Keratinocyte (primary cell): Measurements from ENCODE around the gene TPD52L1. TPM values are rescaled to one million over a fixed set of nuclear protein-coding genes. Genes with fewer than 3 reads are reported as not detected.

ENCODE experiments used
- DNase-seq: peaks from one replicate; pipeline ENCODE4 v3.0.0-alpha.2; 2011; ENCODE audit warnings: low read depth, missing footprints, low spot score
- FAIRE-seq: peaks from 2 replicates; lab custom pipeline; 2011; peaks lifted over from hg19 to GRCh38; lab: Jason Lieb, UNC
- H2AFZ ChIP-seq: 2 replicates; pipeline ENCODE4 v1.6.0; 2012; ENCODE audit warnings: low read length, control low read depth, inconsistent platforms; ENCODE audit not compliant: control insufficient read depth
- H3K27ac ChIP-seq: 2 replicates; pipeline ENCODE4 v1.5.1; 2011; ENCODE audit warnings: low read length; ENCODE audit not compliant: control insufficient read depth, insufficient read depth
- H3K27me3 ChIP-seq: 3 replicates; pipeline ENCODE4 v1.6.0; 2011; ENCODE audit warnings: low read length; ENCODE audit not compliant: control insufficient read depth, insufficient read depth; ENCODE audit errors: extremely low read depth
- H3K36me3 ChIP-seq, 2 experiments: 2 replicates in 1 of 2; 3 replicates in 1 of 2; pipeline ENCODE4 v1.5.1; 2011; ENCODE audit warnings: low read length in 2 of 2, mild to moderate bottlenecking in 1 of 2; ENCODE audit not compliant: control insufficient read depth in 2 of 2, insufficient read depth in 2 of 2; ENCODE audit errors: extremely low read depth in 1 of 2
- H3K4me1 ChIP-seq: 3 replicates; pipeline ENCODE4 v1.5.1; 2011; ENCODE audit warnings: low read length; ENCODE audit not compliant: control insufficient read depth, insufficient read depth; ENCODE audit errors: extremely low read depth
- H3K4me2 ChIP-seq: 3 replicates; pipeline ENCODE4 v1.6.0; 2011; ENCODE audit warnings: low read depth, low read length; ENCODE audit not compliant: control insufficient read depth, insufficient read depth; ENCODE audit errors: extremely low read depth
- H3K4me3 ChIP-seq, 3 experiments: fragments of 200-600 bp in 1 of 3; sonication (generic) in 1 of 3; 2 replicates in 2 of 3; 3 replicates in 1 of 3; pipeline ENCODE4 v1.5.1; 2011 to 2016; ENCODE audit warnings: low read length in 3 of 3, mild to moderate bottlenecking in 3 of 3, control low read depth in 2 of 3, inconsistent platforms in 1 of 3, low read depth in 1 of 3, mixed read lengths in 1 of 3, mixed run types in 1 of 3, moderate library complexity in 1 of 3; ENCODE audit not compliant: control insufficient read depth in 2 of 3, insufficient read depth in 2 of 3; ENCODE audit errors: extremely low read depth in 1 of 3
- H3K79me2 ChIP-seq: 2 replicates; pipeline ENCODE4 v1.6.0; 2012; ENCODE audit warnings: low read length; ENCODE audit not compliant: control insufficient read depth, insufficient read depth
- H3K9ac ChIP-seq: 3 replicates; pipeline ENCODE4 v1.6.0; 2011; ENCODE audit warnings: low read length; ENCODE audit not compliant: control insufficient read depth, insufficient read depth; ENCODE audit errors: extremely low read depth
- H3K9me1 ChIP-seq: 3 replicates; pipeline ENCODE4 v1.6.0; 2011; ENCODE audit warnings: low read length; ENCODE audit not compliant: control insufficient read depth, insufficient read depth; ENCODE audit errors: extremely low read depth
- H3K9me3 ChIP-seq: 2 replicates; pipeline ENCODE4 v1.5.1; 2012; ENCODE audit warnings: low read depth, low read length; ENCODE audit not compliant: control insufficient read depth
- H4K20me1 ChIP-seq: 3 replicates; pipeline ENCODE4 v1.6.0; 2011; ENCODE audit warnings: low read length; ENCODE audit not compliant: control insufficient read depth, insufficient read depth; ENCODE audit errors: extremely low read depth
- CTCF ChIP-seq, 3 experiments: IDR thresholded peaks in 1 of 3; conservative IDR thresholded peaks in 1 of 3; optimal IDR thresholded peaks in 1 of 3; 2 replicates in 2 of 3; 3 replicates in 1 of 3; pipeline versions ENCODE3 to v1.5.1; 2011; ENCODE audit warnings: low read length in 3 of 3, mild to moderate bottlenecking in 3 of 3, moderate library complexity in 2 of 3, control low read depth in 1 of 3, inconsistent platforms in 1 of 3; ENCODE audit not compliant: insufficient read depth in 2 of 3; ENCODE audit errors: extremely low read depth in 1 of 3
- EZH2 ChIP-seq: IDR thresholded peaks from one replicate; pipeline ENCODE4 v1.6.1; 2012; ENCODE audit warnings: inconsistent platforms, mild to moderate bottlenecking, low read length, moderate library complexity
- dilution Hi-C: fragments of 300-500 bp; cut with MboI; formaldehyde crosslinking; loops from one replicate; pipeline ENCODE4 v1.7.0; 2020; ENCODE audit warnings: low sequenced_read_pairs; ENCODE audit not compliant: extremely low pct_ligation_motif_present
- polyA plus RNA-seq, 5 experiments: library from polyadenylated mRNA; depleted of rRNA in 3 of 5; stranded (reverse) in 3 of 5; stranded (forward) in 1 of 5; unstranded in 1 of 5; fragments of >200 nt; gene quantifications; 1 replicate in 1 of 5; 2 replicates in 3 of 5; 3 replicates in 1 of 5; pipeline versions ENCODE4 v1.2.1 to v1.2.3, GENCODE V29; 2011 to 2012; ENCODE audit warnings: missing spikeins in 2 of 5, low read depth in 1 of 5, low replicate concordance in 1 of 5

TPD52L1 gene
- polyA plus RNA-seq, 1 donor (not counting 4 experiments of a cell fraction or from before 2014, with no cell fraction given): 135 TPM

- no peak overlapping the region for H3K27ac ChIP-seq
- H3K4me1 ChIP-seq: no peaks in the 10 kb centered on the region
- FAIRE-seq: no peak
- peaks cover 0 to 5% of the 10 kb centered on the region in 2 experiments for H3K36me3 ChIP-seq
- no peaks in the 10 kb centered on the region for H3K9me1 ChIP-seq
- H2AFZ ChIP-seq: no peak overlapping the region
- H3K4me2 ChIP-seq: no peak overlapping the region
- H4K20me1 ChIP-seq: no peaks in the 10 kb centered on the region
- H3K27me3 ChIP-seq: no peaks in the 10 kb centered on the region
- H3K9me3 ChIP-seq: no peaks in the 10 kb centered on the region
- DNase-seq: no peak
- H3K4me3 ChIP-seq: no peak overlapping the region
- dilution Hi-C loops: no loop called here
- no peak for TF ChIP-seq CTCF (optimal IDR thresholded peaks at IDR 0.05 in 1 of 3, IDR thresholded peaks at IDR 0.05 in 1 of 3, conservative IDR thresholded peaks at IDR 0.05 in 1 of 3; ENCODE audit: extremely low read depth in 1 of 3, insufficient read depth in 2 of 3, low read length in 3 of 3)
- no peak for TF ChIP-seq EZH2
- H3K79me2 ChIP-seq: no peaks in the 10 kb centered on the region
- no peak overlapping the region for H3K9ac ChIP-seq
These were observed 70.8 kb downstream of the TPD52L1 start for GRCh38 chr6:125224231-125224861.

GRCh38 chr6:125227244-125227643 is 73.7 kb downstream of the TPD52L1 start:
- no peak overlapping the region for H3K9ac ChIP-seq
- H3K27ac ChIP-seq: no peak overlapping the region
- no peaks in the 10 kb centered on the region for H3K9me1 ChIP-seq
- H2AFZ ChIP-seq: no peak overlapping the region
- H3K79me2 ChIP-seq: no peaks in the 10 kb centered on the region
- FAIRE-seq (no peak), DNase-seq (no peak)
- H3K4me3 ChIP-seq: no peak overlapping the region
- H3K27me3 ChIP-seq: no peaks in the 10 kb centered on the region
- no peaks in the 10 kb centered on the region for H4K20me1 ChIP-seq
- H3K36me3 ChIP-seq: peaks cover 0 to under 1% of the 10 kb centered on the region in 2 experiments
- dilution Hi-C loops: no loop called here
- H3K9me3 ChIP-seq: no peaks in the 10 kb centered on the region
- TF ChIP-seq EZH2 (no peak), CTCF (optimal IDR thresholded peaks at IDR 0.05 in 1 of 3, IDR thresholded peaks at IDR 0.05 in 1 of 3, conservative IDR thresholded peaks at IDR 0.05 in 1 of 3; ENCODE audit: extremely low read depth in 1 of 3, insufficient read depth in 2 of 3, low read length in 3 of 3) (no peak)
- no peak overlapping the region for H3K4me2 ChIP-seq
- peaks cover 3% of the 10 kb centered on the region for H3K4me1 ChIP-seq
